GM12891 (cell line): ENCODE results near the gene ANKRD29.
"Not testable (repeated sequence)": the region's sequence is repeated elsewhere in the genome, so short reads cannot be mapped to it uniquely, and the experiment has no call there.

ENCODE experiments used
- DNase-seq: peaks from one replicate; pipeline ENCODE4 v3.0.0; 2011; ENCODE audit warnings: low spot score; ENCODE audit not compliant: insufficient read length
- FAIRE-seq: peaks from 2 replicates; lab custom pipeline; 2011; peaks lifted over from hg19 to GRCh38; lab: Jason Lieb, UNC
- PAX5 ChIP-seq: IDR thresholded peaks from 2 replicates; pipeline ENCODE4 v1.6.1; 2011; ENCODE audit warnings: low read length, moderate library complexity, mild to moderate bottlenecking; ENCODE audit not compliant: insufficient read depth, severe bottlenecking
- POLR2A ChIP-seq: IDR thresholded peaks from 2 replicates; pipeline ENCODE4 v1.6.1; 2011; ENCODE audit warnings: low read depth, low read length, control low read depth
- POLR2AphosphoS5 ChIP-seq: IDR thresholded peaks from 2 replicates; pipeline ENCODE4 v1.6.1; 2011; ENCODE audit warnings: low read depth, low read length, control low read depth
- POU2F2 ChIP-seq: IDR thresholded peaks from 2 replicates; pipeline ENCODE4 v1.6.1; 2011; ENCODE audit warnings: low read depth, mild to moderate bottlenecking, control low read depth, low read length, moderate library complexity
- SPI1 ChIP-seq: IDR thresholded peaks from 2 replicates; pipeline ENCODE4 v1.6.1; 2011; ENCODE audit warnings: low read depth, low read length, control low read depth
- TAF1 ChIP-seq: IDR thresholded peaks from 2 replicates; pipeline ENCODE4 v1.6.1; 2011; ENCODE audit warnings: low read depth, low read length, control low read depth

ANKRD29 gene

DNA sequence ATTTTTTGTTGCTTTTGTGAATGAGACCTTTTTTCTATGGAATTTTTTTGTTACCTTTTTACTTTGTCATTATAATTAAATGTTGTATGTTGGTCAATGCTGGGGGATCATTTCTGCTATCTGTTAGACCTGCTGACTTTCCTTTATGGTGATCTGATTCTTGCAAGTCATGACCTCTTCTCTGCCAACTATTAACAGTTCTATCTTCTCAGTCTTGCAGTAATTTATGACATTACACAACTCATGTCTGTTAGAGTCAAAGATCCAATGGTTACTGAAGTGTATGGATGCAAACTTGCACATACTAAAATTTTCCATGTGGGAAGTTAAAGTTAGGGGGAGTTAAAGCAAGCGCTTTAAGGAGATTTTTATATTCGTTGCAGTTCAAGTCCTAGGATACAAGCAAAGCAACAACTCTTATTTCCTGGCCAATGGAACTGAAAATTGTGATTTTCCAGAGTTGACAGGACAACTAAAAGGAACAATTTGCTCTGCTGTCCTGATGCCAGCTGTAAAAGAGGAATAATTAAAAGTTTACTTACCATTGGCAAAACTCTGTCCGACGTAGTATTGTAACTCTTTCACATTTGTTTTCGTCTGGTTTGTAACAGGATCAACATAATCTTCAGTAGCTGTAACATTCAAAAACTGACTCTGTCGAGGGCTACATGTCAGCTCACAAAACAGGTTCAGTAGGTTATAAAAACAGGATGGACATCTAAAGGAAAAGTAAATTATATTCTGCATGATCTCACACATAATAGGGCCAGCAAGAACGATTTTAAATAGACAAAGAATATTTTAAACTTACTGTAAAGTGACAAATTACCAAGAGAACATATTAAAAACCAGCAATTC is 94.2 kb downstream of the ANKRD29 start:
- TF ChIP-seq PAX5 (no peak), POLR2A (no peak), POLR2AphosphoS5 (no peak)
- FAIRE-seq (no peak), DNase-seq (no peak)

DNA sequence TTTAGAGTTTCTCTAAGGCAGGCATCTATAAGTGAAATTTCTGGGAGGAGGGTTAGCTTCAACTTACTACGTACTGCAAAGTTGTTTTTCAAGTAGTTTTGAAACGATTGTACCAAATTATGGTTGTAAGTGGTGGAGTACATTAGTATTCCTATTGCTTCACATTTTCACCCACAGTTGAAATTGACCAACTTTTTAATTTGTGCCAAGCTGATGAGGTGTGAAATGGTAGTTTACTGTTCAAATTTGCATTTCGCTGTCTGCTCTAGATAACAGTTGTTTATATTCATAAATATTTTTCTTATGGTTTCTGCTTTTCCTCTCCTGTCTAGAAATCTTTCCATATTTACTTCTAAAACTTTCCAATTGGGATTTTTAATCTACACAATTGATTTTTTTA is 95.0 kb downstream of the ANKRD29 start:
- FAIRE-seq = no peak
- no peak for TF ChIP-seq TAF1
- no peak for TF ChIP-seq POLR2AphosphoS5
- TF ChIP-seq SPI1 = no peak
- TF ChIP-seq PAX5 = no peak
- TF ChIP-seq POU2F2 = no peak
- no peak for TF ChIP-seq POLR2A
- DNase-seq = no peak

DNA sequence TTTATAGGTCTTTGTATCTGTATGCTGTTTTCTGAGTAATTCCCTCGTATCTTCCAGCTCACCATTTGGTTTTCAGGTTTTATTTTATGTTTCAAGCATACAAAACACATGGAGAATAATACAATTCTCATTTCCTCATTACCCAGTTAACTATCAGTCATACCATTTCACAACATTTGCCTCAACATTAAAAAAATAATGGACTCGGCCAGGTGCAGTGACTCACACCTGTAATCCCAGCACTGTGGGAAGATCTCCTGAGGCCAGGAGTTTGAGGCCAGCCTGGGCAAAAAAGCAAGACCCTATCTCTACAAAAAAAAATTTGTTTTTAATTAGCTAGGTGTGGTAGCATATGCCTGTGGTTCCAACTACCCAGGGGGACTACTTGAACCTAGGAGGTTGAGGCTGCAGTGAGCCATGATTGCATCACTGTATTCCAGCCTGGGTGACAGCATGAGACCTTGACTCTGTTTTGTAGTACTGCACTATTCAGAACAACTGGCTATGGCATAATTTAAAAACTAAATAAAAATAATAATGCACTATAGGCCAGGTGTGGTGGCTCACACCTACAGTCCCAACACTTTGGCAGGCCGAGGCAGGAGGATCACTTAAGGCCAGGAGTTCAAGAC is 96.7 kb downstream of the ANKRD29 start:
- TF ChIP-seq POU2F2 (no peak), PAX5 (no peak), POLR2AphosphoS5 (no peak), SPI1 (no peak), TAF1 (no peak), POLR2A (no peak)
- no peak for DNase-seq
- no peak for FAIRE-seq

DNA sequence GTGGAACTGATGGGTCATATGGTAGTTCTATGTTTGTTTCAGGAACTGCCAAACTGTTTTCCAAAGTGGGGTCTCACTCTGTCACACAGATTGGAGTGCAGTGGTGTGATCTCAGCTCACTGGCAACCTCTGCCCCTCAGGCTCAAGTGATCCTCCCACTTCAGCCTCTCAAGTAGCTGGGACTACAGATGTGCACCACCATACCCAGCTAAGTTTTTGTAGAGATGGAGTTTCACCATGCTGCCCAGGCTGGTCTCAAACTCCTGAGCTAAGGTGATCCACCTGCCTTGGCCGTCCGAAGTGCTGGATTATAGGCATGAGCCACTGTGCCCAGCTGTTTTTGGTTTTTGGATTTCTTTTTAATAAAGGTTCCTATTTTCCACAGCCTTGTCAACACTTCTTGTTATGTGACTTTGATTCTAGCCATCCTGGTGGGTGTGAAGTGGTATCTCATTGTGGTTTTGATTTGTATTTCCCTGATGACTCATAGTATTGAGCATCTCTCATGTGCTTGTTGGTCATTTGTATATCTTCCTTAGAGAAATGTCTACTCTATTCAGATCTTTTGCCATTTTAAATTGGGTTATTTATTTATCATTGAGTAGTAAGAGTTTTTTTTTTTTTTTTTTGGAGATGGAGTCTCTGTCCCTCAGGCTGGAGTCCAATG is 99.2 kb downstream of the ANKRD29 start:
- FAIRE-seq (no peak), DNase-seq (no peak)
- no peak for TF ChIP-seq POLR2A
- TF ChIP-seq POLR2AphosphoS5 = no peak
- TF ChIP-seq PAX5 = no peak
- TF ChIP-seq SPI1 = no peak
- no peak for TF ChIP-seq TAF1
- no peak for TF ChIP-seq POU2F2

DNA sequence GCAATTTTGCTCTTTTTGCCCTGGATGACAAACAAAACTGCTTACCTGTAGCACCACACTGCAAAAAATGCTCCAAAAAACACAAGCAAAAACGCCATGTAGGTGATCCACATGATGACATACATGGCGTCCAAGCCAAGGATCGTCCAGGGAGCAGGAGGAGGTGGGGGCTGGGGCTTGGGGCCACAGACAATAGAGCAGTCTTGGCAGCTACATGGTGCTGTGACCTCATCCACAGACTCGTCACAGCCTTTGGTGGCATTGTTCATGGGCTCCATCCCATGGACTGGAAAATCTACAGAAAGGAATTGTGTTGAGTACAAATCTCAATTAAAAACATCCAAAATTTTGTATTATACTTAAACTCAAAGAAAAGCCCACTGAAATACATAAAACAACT is 102.5 kb downstream of the ANKRD29 start:
- no peak for TF ChIP-seq TAF1
- no peak for TF ChIP-seq SPI1
- no peak for TF ChIP-seq PAX5
- TF ChIP-seq POU2F2 = no peak
- TF ChIP-seq POLR2AphosphoS5 = no peak
- no peak for TF ChIP-seq POLR2A
- FAIRE-seq (no peak), DNase-seq (no peak)

DNA sequence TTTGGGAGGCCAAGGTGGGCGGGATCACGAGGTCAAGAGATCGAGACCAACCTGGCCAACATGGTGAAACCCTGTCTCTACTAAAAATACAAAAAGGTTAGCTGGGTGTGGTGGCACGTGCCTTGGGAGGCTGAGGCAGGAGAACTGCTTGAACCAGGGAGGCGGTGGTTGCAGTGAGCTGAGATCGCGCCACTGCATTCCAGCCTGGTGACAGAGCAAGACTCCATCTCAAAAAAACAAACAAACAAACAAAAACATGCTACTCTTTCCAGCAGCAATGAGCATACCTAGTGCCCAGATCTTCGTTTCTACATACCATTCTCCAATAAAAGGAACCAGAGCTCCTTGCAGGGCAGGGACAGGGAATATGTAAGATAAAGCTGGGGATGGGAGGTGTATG is 105.2 kb downstream of the ANKRD29 start:
- DNase-seq, FAIRE-seq: not testable (repeated sequence)

DNA sequence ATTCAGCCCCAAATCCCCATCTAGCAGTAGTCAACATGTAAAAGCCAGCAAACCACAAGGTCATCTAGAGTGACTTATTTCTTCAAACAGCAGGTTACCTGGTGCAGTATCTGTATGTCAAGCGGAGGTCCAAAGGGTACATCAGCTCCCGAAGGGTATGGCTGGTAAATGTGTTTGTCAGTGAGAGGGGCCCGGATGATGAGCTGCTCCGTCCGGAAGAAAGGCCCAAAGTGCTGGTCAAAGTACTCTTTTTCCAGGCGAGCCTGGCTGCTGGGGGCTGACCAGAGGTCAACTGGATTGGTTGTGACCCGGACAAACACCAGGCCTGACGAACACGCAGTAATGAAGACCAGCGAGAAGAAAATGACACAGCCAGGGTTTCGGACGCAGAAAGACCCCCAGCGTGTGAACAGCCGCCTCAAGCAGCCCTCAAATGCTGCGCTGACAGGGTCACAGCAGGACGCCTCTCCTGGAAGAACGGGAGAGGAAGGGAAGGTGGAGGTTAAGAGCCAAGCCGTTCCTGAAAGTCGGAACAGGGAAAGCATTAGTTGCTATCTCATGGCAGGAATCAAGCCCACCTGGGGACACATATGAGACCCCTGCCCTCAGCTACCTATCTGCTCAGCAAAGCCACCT is 106.4 kb downstream of the ANKRD29 start:
- FAIRE-seq = no peak
- TF ChIP-seq POLR2A (no peak), TAF1 (no peak), SPI1 (no peak), POLR2AphosphoS5 (no peak), POU2F2 (no peak), PAX5 (no peak)
- no peak for DNase-seq

DNA sequence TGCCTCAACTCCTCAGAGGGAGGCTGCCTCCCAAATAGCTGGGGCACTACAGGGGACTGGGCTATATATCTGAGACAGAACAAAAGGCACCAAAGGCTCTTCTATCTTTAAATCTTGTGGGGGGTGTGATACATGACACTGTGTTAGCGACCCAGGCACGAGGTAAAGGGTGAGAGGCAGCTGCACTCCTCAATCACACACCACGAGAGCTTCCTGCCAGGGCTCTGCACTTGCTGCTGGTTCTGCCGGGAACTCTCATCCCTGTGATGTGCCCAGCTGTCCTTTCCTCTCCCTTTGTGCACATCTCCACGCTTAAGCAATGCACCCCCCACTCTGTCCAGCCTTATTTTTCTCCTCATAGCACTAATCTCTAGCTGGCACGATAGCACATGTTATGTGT is 108.8 kb downstream of the ANKRD29 start:
- FAIRE-seq (no peak), DNase-seq (no peak)
- TF ChIP-seq POU2F2 (no peak), SPI1 (no peak), PAX5 (no peak), TAF1 (no peak), POLR2AphosphoS5 (no peak), POLR2A (no peak)

DNA sequence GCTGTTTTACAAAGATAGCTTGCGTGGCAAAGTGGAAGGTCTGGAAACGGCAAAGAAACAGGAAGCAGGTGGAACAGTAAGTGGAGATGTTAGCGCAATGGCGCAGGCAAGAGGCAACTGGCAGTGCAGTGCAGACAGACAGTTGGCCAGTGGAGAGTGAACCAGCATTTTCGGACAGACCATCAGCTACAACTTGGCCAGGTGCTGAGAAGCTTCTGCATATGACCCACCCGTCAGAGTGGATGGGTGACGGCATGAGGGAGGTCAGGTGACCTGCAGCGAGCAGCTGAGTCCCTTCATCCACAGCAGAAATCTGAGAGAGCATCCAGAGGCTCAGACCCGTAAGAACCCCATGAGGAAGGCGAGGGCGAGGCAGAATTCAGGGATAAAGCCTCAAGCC is 110.2 kb downstream of the ANKRD29 start:
- TF ChIP-seq SPI1 (no peak), TAF1 (no peak), POLR2AphosphoS5 (no peak), POLR2A (no peak), POU2F2 (no peak)
- DNase-seq (no peak), FAIRE-seq (no peak)

DNA sequence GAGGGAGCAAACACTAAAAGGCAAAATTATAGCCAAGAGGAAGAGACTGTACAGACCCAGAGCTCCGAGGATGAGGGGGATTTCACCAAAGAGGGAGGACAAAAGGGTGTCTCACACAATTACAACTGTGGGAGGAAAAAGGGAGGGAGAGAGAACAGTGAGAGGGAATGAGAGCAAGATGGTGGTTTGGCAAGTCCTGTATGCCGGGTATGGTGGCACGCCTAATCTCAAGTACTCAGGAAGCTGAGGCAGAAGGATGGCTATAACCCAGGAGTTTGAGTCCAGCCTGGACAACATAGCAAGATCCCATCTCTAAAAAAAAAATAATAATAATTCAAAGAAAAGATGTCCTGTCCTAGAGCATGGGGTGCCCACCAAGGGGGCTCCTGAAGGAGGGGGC is 110.7 kb downstream of the ANKRD29 start:
- DNase-seq (no peak), FAIRE-seq (no peak)
- no peak for TF ChIP-seq POLR2AphosphoS5
- TF ChIP-seq SPI1 = no peak
- no peak for TF ChIP-seq PAX5
- no peak for TF ChIP-seq POU2F2
- TF ChIP-seq TAF1 = no peak
- TF ChIP-seq POLR2A = no peak

DNA sequence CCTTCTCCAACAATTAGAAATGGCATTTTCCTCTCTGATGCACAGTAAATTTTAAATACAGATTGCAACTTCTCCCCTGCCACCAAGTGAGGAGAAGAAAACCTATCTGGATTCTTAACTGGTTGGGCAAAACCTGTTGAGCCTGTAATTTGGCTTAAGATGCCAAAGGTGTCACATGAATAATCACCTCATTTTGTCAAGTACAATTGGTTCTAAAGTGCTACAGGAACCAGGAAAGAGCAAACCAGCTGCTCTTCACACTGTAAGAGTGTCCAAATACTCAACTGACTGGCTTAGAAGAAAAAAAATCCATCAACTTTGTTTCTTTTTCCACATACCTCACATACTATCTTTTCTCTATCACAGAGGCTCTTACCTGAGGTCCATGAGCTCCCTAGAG is 111.8 kb downstream of the ANKRD29 start:
- TF ChIP-seq POLR2A (no peak), POU2F2 (no peak), POLR2AphosphoS5 (no peak), SPI1 (no peak), PAX5 (no peak), TAF1 (no peak)

More for the DNA sequence above, 111.8 kb downstream of the ANKRD29 start:
- no peak for DNase-seq
- FAIRE-seq = no peak
